Gastrocnemius medialis (tissue), 4 donors: ENCODE data around the gene CAMTA1. TPM values are rescaled to one million over a fixed set of nuclear protein-coding genes. Genes with fewer than 3 reads are reported as not detected.

Experiments
- ATAC-seq, 2 donors: fragments of 150-250 bp; one replicate each; pipeline ENCODE4 v1.9.1; 2016
- DNase-seq, 2 donors: peaks; one replicate each; pipeline ENCODE4 v3.0.0-alpha.2; 2019
- H3K27ac ChIP-seq, 4 donors: fragments of 200-600 bp; sonication (generic); 1 replicate in 1 of 4; 2 replicates in 3 of 4; pipeline ENCODE4 v1.5.1; 2016 to 2018; ENCODE audit warnings: mild to moderate bottlenecking in 2 of 4, moderate library complexity in 1 of 4
- H3K27me3 ChIP-seq, 3 donors: fragments of 200-600 bp; sonication (generic) in 2 of 3; 1 replicate in 1 of 3; 2 replicates in 2 of 3; pipeline versions ENCODE4 v1.5.1 to v1.6.0; 2016 to 2019; ENCODE audit warnings: mild to moderate bottlenecking in 1 of 3, moderate library complexity in 1 of 3
- H3K36me3 ChIP-seq, 2 donors: fragments of 200-600 bp; sonication (generic) in 1 of 2; one replicate each; pipeline ENCODE4 v1.5.1; 2017 to 2018
- H3K4me1 ChIP-seq, 2 donors: fragments of 200-600 bp; sonication (generic) in 1 of 2; one replicate each; pipeline ENCODE4 v1.5.1; 2016 to 2017; ENCODE audit warnings: mild to moderate bottlenecking in 2 of 2
- H3K4me3 ChIP-seq, 4 donors: fragments of 200-600 bp; sonication (generic) in 3 of 4; 1 replicate in 1 of 4; 2 replicates in 3 of 4; pipeline ENCODE4 v1.5.1; 2016 to 2019; ENCODE audit warnings: mild to moderate bottlenecking in 2 of 4
- H3K9me3 ChIP-seq, 3 donors: fragments of 200-600 bp; sonication (generic) in 2 of 3; 1 replicate in 1 of 3; 2 replicates in 2 of 3; pipeline ENCODE4 v1.5.1; 2016 to 2019
- POLR2A ChIP-seq, 2 donors: fragments of 450-650 bp; IDR thresholded peaks; one replicate each; pipeline ENCODE4 v1.6.1; 2017; ENCODE audit warnings: antibody characterized with exemption in 2 of 2, mild to moderate bottlenecking in 2 of 2, moderate library complexity in 2 of 2
- in situ Hi-C, 4 donors: fragments of 200-750 bp; cut with MboI; loops; one replicate each; pipeline versions ENCODE4 v1.15.0 to v1.8.0; 2017; ENCODE audit warnings: low sequenced_read_pairs in 4 of 4
- intact Hi-C: fragments of 100-400 bp; cut with DNase I; formaldehyde crosslinking; loops from one replicate; pipeline ENCODE4 v1.15.1; 2023; ENCODE audit warnings: low total_unique reads
- total RNA-seq, 4 donors: library from RNA; depleted of rRNA; stranded (reverse); fragments of >200 nt; gene quantifications; one replicate each; pipeline versions ENCODE4 v1.1.0 to v1.2.3, GENCODE V29; 2016
- TF ChIP-seq, protein P1 (sequence below), 5 experiments: fragments of 450-650 bp in 3 of 5; fragments of 200-600 bp in 2 of 5; sonication (generic) in 2 of 5; IDR thresholded peaks in 4 of 5; conservative IDR thresholded peaks in 1 of 5; 1 replicate in 4 of 5; 2 replicates in 1 of 5; pipeline ENCODE4 v1.5.1; 2016 to 2019; ENCODE audit warnings: antibody characterized with exemption in 5 of 5, mild to moderate bottlenecking in 3 of 5, moderate library complexity in 3 of 5

The CAMTA1 gene
- total RNA-seq, 4 donors from 2014 or later: 60.5 to 113 (median 70.4) TPM

DNA sequence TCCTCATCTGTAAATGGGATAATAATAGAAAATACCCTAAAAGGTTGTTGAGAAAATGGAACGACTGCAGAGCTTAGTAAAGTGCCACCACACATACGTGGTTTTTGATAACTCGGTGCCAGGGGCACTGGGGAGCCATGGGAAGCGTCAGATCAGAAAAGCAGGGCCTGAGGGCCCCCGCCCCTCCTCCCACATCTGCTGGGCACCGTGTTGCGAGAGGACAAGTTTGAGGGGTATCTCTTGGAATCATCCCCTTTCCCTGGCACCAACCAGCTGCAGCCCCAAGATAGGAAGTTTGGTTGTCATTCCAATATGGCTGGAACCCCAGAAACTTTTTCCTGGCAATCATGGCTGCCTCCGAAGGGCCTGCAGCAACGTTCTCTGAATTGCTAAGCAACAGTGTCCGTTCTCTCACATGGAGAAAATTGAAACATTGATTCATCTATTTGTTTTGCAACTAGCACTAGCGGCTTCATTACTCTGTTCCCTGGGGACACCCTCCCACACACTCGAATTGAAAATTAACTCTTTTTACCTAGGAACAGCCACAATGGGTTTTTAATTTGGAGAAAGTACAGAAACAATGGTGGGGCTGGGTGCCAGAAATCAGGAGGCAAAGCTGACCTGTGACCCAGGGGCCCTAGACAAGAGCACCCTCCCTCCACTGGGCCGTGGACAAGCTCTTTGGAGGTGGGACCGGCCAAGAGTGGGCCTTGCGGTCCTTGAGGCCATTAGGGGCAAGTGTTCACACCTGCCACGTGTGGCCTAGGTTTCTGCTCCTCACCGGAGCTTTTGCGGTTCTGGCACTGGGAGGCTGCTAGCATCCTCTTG lies 795.9 kb downstream of the CAMTA1 start:
- intact Hi-C loops: no loop called here

DNA sequence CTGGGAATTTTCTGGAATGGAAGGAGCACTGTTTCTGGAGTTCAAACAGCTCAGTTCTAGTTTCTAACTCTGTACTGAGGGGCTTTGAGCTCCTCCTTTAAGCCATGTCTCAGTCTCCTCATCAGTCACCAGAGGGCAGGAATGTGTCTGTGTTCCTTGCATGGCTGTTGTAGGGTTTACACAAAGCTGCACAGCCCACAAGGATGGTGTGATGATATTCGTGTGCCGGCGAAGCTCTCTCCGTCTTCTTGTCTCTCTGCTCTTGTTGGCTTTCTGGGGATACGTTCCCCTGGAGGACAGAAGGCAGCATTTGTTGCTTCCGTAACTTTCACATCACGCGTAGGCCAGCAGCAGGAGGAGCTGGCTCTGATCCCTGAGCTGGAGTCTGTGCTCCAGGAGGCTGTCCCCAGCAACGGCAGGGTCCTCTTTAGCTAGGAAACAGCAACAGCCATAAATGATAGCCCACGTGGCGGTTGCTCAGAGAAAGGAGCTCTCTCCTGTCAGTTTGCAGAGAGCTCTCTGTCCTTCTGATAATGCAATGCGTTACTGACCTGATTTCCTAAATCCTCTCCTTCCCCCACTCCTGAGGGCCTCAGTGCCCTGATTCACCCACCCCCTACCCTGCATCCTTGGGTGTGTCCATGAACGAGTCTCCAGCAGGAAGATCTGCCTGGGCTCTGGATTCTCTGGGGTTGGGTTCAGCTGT lies 796.7 kb downstream of the CAMTA1 start:
- TF ChIP-seq, protein P1, sequence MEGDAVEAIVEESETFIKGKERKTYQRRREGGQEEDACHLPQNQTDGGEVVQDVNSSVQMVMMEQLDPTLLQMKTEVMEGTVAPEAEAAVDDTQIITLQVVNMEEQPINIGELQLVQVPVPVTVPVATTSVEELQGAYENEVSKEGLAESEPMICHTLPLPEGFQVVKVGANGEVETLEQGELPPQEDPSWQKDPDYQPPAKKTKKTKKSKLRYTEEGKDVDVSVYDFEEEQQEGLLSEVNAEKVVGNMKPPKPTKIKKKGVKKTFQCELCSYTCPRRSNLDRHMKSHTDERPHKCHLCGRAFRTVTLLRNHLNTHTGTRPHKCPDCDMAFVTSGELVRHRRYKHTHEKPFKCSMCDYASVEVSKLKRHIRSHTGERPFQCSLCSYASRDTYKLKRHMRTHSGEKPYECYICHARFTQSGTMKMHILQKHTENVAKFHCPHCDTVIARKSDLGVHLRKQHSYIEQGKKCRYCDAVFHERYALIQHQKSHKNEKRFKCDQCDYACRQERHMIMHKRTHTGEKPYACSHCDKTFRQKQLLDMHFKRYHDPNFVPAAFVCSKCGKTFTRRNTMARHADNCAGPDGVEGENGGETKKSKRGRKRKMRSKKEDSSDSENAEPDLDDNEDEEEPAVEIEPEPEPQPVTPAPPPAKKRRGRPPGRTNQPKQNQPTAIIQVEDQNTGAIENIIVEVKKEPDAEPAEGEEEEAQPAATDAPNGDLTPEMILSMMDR (IDR thresholded peaks at IDR 0.05 in 4 of 5, conservative IDR thresholded peaks at IDR 0.05 in 1 of 5): no peak
- no peak for TF ChIP-seq POLR2A (IDR thresholded peaks at IDR 0.05)
- H3K27ac ChIP-seq: no peak overlapping the region
- ATAC-seq: no peak
- no peaks in the 10 kb centered on the region for H3K4me1 ChIP-seq
- intact Hi-C loops (no loop called here), in situ Hi-C loops (no loop called here)
- DNase-seq: no peak
- no peaks in the 10 kb centered on the region for H3K36me3 ChIP-seq
- H3K4me3 ChIP-seq: no peak overlapping the region
- no peaks in the 10 kb centered on the region for H3K27me3 ChIP-seq
- no peaks in the 10 kb centered on the region for H3K9me3 ChIP-seq

More for the DNA sequence above, 795.9 kb downstream of the CAMTA1 start:
- Histone ChIP-seq H3K4me3 (no peak overlapping the region), H3K27me3 (no peaks in the 10 kb centered on the region), H3K9me3 (no peaks in the 10 kb centered on the region), H3K36me3 (no peaks in the 10 kb centered on the region), H3K4me1 (no peaks in the 10 kb centered on the region), H3K27ac (no peak overlapping the region)
- no peak for TF ChIP-seq POLR2A (IDR thresholded peaks at IDR 0.05)
- TF ChIP-seq, protein P1 (IDR thresholded peaks at IDR 0.05 in 4 of 5, conservative IDR thresholded peaks at IDR 0.05 in 1 of 5): no peak
- no peak for ATAC-seq
- in situ Hi-C loops: no loop called here
- DNase-seq: no peak

DNA sequence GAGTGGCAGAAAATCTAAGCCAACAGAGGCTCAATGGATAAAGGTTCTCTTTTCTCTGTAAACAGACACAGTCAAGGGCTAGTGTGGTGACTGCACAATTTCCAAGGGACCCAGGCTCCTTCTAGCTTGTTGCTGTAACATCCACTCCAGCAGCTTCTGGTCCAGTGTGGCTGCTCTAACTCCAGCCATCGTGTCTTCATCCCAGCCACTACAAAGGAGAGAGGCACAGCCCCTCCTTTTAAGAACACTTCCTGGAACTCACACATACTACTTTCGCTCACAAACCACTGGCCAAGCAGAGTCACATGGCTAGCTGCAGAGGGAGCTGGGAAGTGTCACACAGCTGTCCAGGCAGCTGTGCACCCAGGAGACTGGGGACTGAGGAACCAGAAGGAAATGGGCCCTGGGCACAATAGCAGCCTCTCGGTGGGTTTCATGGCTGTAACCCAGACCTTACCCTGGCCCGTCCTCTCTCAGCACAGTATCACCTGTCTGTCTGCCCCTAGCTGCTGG lies 797.3 kb downstream of the CAMTA1 start:
- DNase-seq (peak in 1 of 2 donors; percentile 0), ATAC-seq (no peak)
- Histone ChIP-seq H3K27ac (no peak overlapping the region), H3K36me3 (no peaks in the 10 kb centered on the region), H3K4me3 (no peak overlapping the region), H3K9me3 (no peaks in the 10 kb centered on the region), H3K4me1 (no peaks in the 10 kb centered on the region), H3K27me3 (no peaks in the 10 kb centered on the region)
- TF ChIP-seq POLR2A (IDR thresholded peaks at IDR 0.05): no peak
- TF ChIP-seq, protein P1 (IDR thresholded peaks at IDR 0.05 in 4 of 5, conservative IDR thresholded peaks at IDR 0.05 in 1 of 5): no peak
- in situ Hi-C loops (no loop called here), intact Hi-C loops (no loop called here)

DNA sequence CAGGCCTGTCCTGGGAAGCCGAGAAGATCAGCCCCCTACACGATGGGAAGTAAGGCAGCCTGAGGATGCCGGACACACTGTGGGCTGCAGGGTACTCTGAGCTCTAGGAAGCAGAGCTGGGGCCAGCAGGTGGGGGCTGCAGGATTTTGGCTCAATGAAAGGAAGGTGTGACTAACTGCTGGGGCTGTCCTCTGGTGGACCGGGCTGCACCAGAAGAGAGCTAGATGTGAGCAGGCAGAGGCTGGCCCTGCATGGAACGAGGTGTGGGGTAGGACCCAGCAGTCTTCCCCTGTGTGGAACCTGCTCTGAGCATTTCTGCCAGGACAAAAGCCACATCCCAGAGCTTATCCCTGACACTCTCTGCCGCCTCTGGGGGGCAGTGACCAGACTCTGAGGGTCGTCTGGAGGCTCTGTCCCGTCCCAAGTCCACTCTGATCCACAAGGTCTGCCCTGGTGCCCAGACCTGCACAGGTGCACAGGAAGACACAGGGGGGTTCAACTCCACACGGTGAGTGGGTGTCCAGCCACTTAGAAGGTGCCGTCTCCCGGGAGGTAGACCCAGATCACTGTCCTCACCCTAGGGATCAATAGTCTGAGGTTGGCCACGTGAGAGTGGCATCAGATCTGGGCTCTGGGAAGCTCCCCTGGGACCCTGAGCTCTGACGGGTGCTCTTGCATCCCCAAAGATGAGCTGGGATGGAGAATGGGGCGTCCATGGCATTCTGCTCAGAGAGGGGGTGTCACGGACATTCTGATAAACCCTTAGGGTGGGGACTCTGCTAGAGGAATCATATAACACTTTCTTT lies 798.2 kb downstream of the CAMTA1 start:
- in situ Hi-C loops (no loop called here), intact Hi-C loops (no loop called here)
- peak in 1 of 2 donors; percentile 3 for DNase-seq
- no peaks in the 10 kb centered on the region for H3K4me1 ChIP-seq
- ATAC-seq: no peak
- no peak overlapping the region for H3K27ac ChIP-seq
- no peaks in the 10 kb centered on the region for H3K27me3 ChIP-seq
- TF ChIP-seq POLR2A (IDR thresholded peaks at IDR 0.05): no peak
- TF ChIP-seq, protein P1 (IDR thresholded peaks at IDR 0.05 in 4 of 5, conservative IDR thresholded peaks at IDR 0.05 in 1 of 5): no peak
- H3K4me3 ChIP-seq: no peak overlapping the region
- no peaks in the 10 kb centered on the region for H3K9me3 ChIP-seq
- H3K36me3 ChIP-seq: no peaks in the 10 kb centered on the region
